K562 (cell line): ENCODE measurements around the gene ERMARD. TPM values are rescaled to one million over a fixed set of nuclear protein-coding genes. Genes with fewer than 3 reads are reported as not detected.

ENCODE experiments used
- ATAC-seq: fragments of 200-7000 bp; cut with Tn5 transposase; 3 replicates; pipeline ENCODE4 v1.9.1; 2020; ENCODE audit warnings: moderate library complexity
- BruUV-seq: library from RNA; stranded (reverse); fragments of 400-500 nt; replicated peaks from 2 replicates; lab custom pipeline; 2021; lab: Mats Ljungman, UMichigan
- CTCF ChIA-PET: fragments of 300-600 bp; formaldehyde crosslinking; extraction: SDS; loops from one replicate; lab custom pipeline; 2021; ENCODE audit warnings: low intra/inter-chr PET ratio; lab: Yijun Ruan, JAX
- POLR2A ChIA-PET: fragments of 300-600, 350-650 bp; sonication (Branson Sonifier 250); formaldehyde crosslinking; extraction: SDS; loops from one replicate; lab custom pipeline; 2021; ENCODE audit warnings: antibody characterized with exemption, inconsistent platforms; lab: Yijun Ruan, JAX
- DNase-seq, 4 experiments: peaks; one replicate each; pipeline versions ENCODE4 v3.0.0 to v3.0.0-alpha.2; 2011 to 2018; ENCODE audit warnings: low spot score in 3 of 4, mixed read lengths in 3 of 4; ENCODE audit errors: extremely low read depth in 1 of 4
- FAIRE-seq: peaks from 2 replicates; lab custom pipeline; 2011; peaks lifted over from hg19 to GRCh38; lab: Jason Lieb, UNC
- H2AFZ ChIP-seq: 2 replicates; pipeline ENCODE4 v1.6.0; 2011; ENCODE audit warnings: low read depth, low read length, control low read depth, inconsistent platforms
- H3K27ac ChIP-seq: fragments of 200-600 bp; 3 replicates; pipeline ENCODE4 v1.8.0; 2011; ENCODE audit warnings: low read depth, mild to moderate bottlenecking, control low read depth, inconsistent platforms, low read length, moderate library complexity, mixed read lengths; ENCODE audit errors: extremely low read depth
- H3K27me3 ChIP-seq, 2 experiments: fragments of 300-600 bp in 1 of 2; 2 replicates in 1 of 2; 3 replicates in 1 of 2; pipeline versions ENCODE4 v1.6.0 to v1.8.0; 2011; ENCODE audit warnings: inconsistent platforms in 2 of 2, low read length in 2 of 2, mild to moderate bottlenecking in 1 of 2, mixed read lengths in 1 of 2, moderate library complexity in 1 of 2; ENCODE audit not compliant: control insufficient read depth in 2 of 2, insufficient read depth in 2 of 2
- H3K36me3 ChIP-seq: fragments of 300-600 bp; 3 replicates; pipeline ENCODE4 v1.8.0; 2011; ENCODE audit warnings: mild to moderate bottlenecking, low read length, inconsistent platforms; ENCODE audit not compliant: control insufficient read depth, insufficient read depth
- H3K4me1 ChIP-seq, 2 experiments: fragments of 200-600 bp in 1 of 2; replicated peaks in 1 of 2; 2 replicates in 1 of 2; 3 replicates in 1 of 2; pipeline versions ENCODE4 v1.5.1 to v1.8.0; 2011; ENCODE audit warnings: inconsistent platforms in 2 of 2, low read length in 2 of 2, mild to moderate bottlenecking in 1 of 2, mixed read lengths in 1 of 2, moderate library complexity in 1 of 2; ENCODE audit not compliant: control insufficient read depth in 2 of 2, insufficient read depth in 2 of 2
- H3K4me2 ChIP-seq: 2 replicates; pipeline ENCODE4 v1.6.1; 2011; ENCODE audit warnings: low read length, control low read depth, inconsistent platforms, mixed read lengths; ENCODE audit not compliant: insufficient read depth
- H3K4me3 ChIP-seq: fragments of 200-600 bp; sonication (generic), shearing (Covaris generic); 2 replicates; pipeline ENCODE4 v1.5.1; 2016; ENCODE audit warnings: control low read depth, inconsistent platforms
- H3K79me2 ChIP-seq: fragments of 200-600 bp; 3 replicates; pipeline ENCODE4 v1.8.0; 2011; ENCODE audit warnings: low read length, inconsistent platforms; ENCODE audit not compliant: control insufficient read depth, insufficient read depth
- H3K9ac ChIP-seq, 2 experiments: 2 replicates each; pipeline versions ENCODE4 v1.6.0 to v1.6.1; 2011; ENCODE audit warnings: low read depth in 2 of 2, low read length in 2 of 2, control low read depth in 1 of 2, inconsistent platforms in 1 of 2, mild to moderate bottlenecking in 1 of 2, mixed read lengths in 1 of 2; ENCODE audit not compliant: insufficient read depth in 1 of 2
- H3K9me1 ChIP-seq: one replicate; pipeline ENCODE4 v1.6.0; 2011; ENCODE audit warnings: inconsistent platforms, mild to moderate bottlenecking, low read length, moderate library complexity; ENCODE audit not compliant: control insufficient read depth, insufficient read depth
- H3K9me3 ChIP-seq: replicated peaks from 2 replicates; pipeline ENCODE4 v1.5.1; 2011; ENCODE audit warnings: low read depth, low read length, inconsistent platforms; ENCODE audit not compliant: control insufficient read depth, insufficient read depth
- H4K20me1 ChIP-seq: replicated peaks from 2 replicates; pipeline ENCODE4 v1.6.1; 2011; ENCODE audit warnings: low read length, inconsistent platforms, mixed read lengths; ENCODE audit not compliant: control insufficient read depth, insufficient read depth
- CBFB ChIP-seq: sonication (generic); formaldehyde crosslinking; IDR thresholded peaks from 2 replicates; pipeline ENCODE4 v1.4.0; 2020; ENCODE audit warnings: mild to moderate bottlenecking, missing genetic modification reagents
- NFE2L1 ChIP-seq: fragments of 450-650 bp; IDR thresholded peaks from 2 replicates; pipeline ENCODE4 v1.6.1; 2016; ENCODE audit warnings: missing genetic modification characterization, low read depth, mild to moderate bottlenecking, missing compliant biosample characterization, moderate library complexity, borderline replicate concordance
- NRF1 ChIP-seq, 2 experiments: fragments of 450-650 bp; IDR thresholded peaks in 1 of 2; conservative IDR thresholded peaks in 1 of 2; 2 replicates each; pipeline ENCODE4 v1.6.1; 2014; ENCODE audit warnings: mild to moderate bottlenecking in 2 of 2
- SMAD2 ChIP-seq: fragments of 150-350 bp; IDR thresholded peaks from 2 replicates; pipeline ENCODE4 v1.6.1; 2014; ENCODE audit warnings: low read depth, mild to moderate bottlenecking, low read length
- SP2 ChIP-seq: IDR thresholded peaks from 2 replicates; pipeline ENCODE4 v1.6.1; 2011; ENCODE audit warnings: mild to moderate bottlenecking, low read depth, low read length, moderate library complexity; ENCODE audit not compliant: poor library complexity, severe bottlenecking; ENCODE audit errors: extremely low read depth
- STAT5B ChIP-seq: fragments of 250-450 bp; sonication (Bioruptor Pico); IDR thresholded peaks from 2 replicates; pipeline ENCODE4 v1.8.0; 2021; ENCODE audit warnings: mild to moderate bottlenecking, inconsistent platforms
- U2AF1 ChIP-seq: fragments of 200-400 bp; formaldehyde crosslinking; optimal IDR thresholded peaks from 2 replicates; pipeline ENCODE3; 2017; ENCODE audit warnings: mild to moderate bottlenecking, low read depth, low read length, moderate library complexity
- WGBS: fragments of 100-300 bp; shearing (Covaris generic); methylation state at CpG from one replicate; pipeline ENCODE4 v1.1.6; 2016; ENCODE audit warnings: low coverage, mixed read lengths; ENCODE audit not compliant: insufficient coverage; ENCODE audit errors: missing lambda C conversion rate; 5-methylcytosine and 5-hydroxymethylcytosine counted together
- in situ Hi-C: fragments of 300-500 bp; cut with MboI; formaldehyde crosslinking; loops from 4 replicates; pipeline ENCODE4 v1.15.0; 2018; ENCODE audit warnings: inconsistent platforms, mixed read lengths
- intact Hi-C: fragments of 100-400 bp; cut with micrococcal nuclease; formaldehyde crosslinking; loops from 2 replicates; pipeline ENCODE4 v1.14.2; 2022
- polyA plus RNA-seq, 8 experiments: library from polyadenylated mRNA; depleted of rRNA in 4 of 8; stranded (reverse) in 5 of 8; unstranded in 3 of 8; fragments of >200 nt; fragmentation: Nextera tagmentation in 2 of 8; fragmentation: Illumina TruSeq in 1 of 8; extraction: Ambion mirVana in 2 of 8; extraction: Trizol in 1 of 8; gene quantifications; 2 replicates each; pipeline versions ENCODE4 v1.2.1 to v1.2.3, GENCODE V29; 2011 to 2014; ENCODE audit warnings: inconsistent platforms in 1 of 8, missing spikeins in 1 of 8
- total RNA-seq, 7 experiments: library from RNA; depleted of rRNA in 6 of 7; stranded (reverse); fragments of >200 nt in 6 of 7; fragmentation: Illumina TruSeq in 2 of 7; extraction: Trizol in 2 of 7; gene quantifications; 2 replicates each; pipeline versions ENCODE4 v1.2.1 to v1.2.3, GENCODE V29; 2011 to 2021; ENCODE audit warnings: low replicate concordance in 1 of 7
- TF ChIP-seq, protein P1 (sequence below): sonication (generic); formaldehyde crosslinking; IDR thresholded peaks from 2 replicates; pipeline ENCODE4 v1.4.0; 2020; ENCODE audit warnings: mild to moderate bottlenecking, missing genetic modification reagents
- TF ChIP-seq, protein P2 (sequence below): sonication (generic); formaldehyde crosslinking; IDR thresholded peaks from 2 replicates; pipeline ENCODE4 v1.8.0; 2022; ENCODE audit warnings: mild to moderate bottlenecking, missing genetic modification reagents

Gene ERMARD
- total and polyA plus RNA-seq, 9 of the 15 experiments (the other 6 are each of a cell fraction or from before 2014, with no cell fraction given), result 14.5 to 68.6 (median 27.7) TPM

DNA sequence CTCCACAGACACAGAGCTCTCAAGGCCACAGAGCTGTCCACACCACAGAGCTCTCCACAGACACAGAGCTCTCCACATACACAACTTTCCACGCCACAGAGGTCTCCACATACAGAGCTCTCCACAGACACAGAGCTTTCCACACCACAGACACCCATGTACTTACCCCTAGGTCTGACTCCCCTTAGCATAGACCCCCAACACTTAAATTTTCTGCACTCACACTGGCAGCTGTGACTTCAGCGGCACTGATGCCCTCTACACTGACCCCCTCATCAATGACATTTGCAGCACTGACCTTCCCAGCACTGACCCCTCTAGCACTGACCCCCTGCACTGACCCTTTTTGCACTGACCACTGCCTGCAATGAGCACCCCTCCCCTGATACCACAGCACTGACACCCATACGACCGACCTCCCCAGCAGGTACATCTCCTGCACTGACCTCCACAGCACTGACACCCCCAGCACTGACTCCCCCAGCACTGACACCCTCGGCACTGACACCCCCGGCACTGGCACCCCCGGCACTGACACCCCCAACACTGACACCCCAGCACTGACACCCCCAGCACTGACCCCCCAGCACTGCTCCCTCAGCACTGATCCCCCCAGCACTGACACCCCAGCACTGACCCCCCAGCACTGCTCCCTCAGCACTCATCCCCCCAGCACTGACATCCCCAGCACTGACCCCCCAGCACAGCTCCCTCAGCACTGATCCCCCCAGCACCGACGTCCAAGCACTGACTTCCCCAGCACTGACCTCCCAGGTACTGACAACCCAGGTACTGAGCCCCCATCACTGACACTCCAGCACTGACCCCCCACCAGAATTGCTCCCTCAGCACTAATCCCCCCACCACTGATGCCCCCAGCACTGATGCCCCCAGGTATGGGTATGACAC, 56.5 kb downstream of the ERMARD start (continued):
- TF ChIP-seq SP2 (no peak), SMAD2 (no peak), NFE2L1 (tag) (no peak), U2AF1 (no peak)
- TF ChIP-seq, protein P1, sequence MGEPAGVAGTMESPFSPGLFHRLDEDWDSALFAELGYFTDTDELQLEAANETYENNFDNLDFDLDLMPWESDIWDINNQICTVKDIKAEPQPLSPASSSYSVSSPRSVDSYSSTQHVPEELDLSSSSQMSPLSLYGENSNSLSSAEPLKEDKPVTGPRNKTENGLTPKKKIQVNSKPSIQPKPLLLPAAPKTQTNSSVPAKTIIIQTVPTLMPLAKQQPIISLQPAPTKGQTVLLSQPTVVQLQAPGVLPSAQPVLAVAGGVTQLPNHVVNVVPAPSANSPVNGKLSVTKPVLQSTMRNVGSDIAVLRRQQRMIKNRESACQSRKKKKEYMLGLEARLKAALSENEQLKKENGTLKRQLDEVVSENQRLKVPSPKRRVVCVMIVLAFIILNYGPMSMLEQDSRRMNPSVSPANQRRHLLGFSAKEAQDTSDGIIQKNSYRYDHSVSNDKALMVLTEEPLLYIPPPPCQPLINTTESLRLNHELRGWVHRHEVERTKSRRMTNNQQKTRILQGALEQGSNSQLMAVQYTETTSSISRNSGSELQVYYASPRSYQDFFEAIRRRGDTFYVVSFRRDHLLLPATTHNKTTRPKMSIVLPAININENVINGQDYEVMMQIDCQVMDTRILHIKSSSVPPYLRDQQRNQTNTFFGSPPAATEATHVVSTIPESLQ (CRISPR knock-in tag), result no peak

DNA sequence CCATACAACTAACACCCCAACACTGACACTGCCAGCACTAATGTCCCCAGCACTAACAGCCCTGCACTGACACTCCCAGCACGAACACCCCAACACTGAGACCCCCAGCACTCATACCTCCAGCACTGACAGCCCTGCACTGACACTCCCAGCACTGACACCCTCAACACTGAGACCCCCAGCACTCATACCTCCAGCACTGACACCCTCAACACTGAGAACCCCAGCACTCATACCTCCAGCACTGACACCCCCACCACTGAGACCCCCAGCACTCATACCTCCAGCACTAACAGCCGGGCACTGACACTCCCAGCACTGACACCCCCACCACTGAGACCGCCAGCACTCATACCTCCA, 57.2 kb downstream of the ERMARD start:
- no peak for DNase-seq
- Histone ChIP-seq H3K4me2 (no peak overlapping the region), H3K9me1 (no peaks in the 10 kb centered on the region), H3K9me3 (no peaks in the 10 kb centered on the region), H3K4me3 (no peak overlapping the region), H3K79me2 (no peaks in the 10 kb centered on the region), H3K36me3 (no peaks in the 10 kb centered on the region), H3K9ac (no peak overlapping the region), H3K4me1 (peaks cover 0 to 3% of the 10 kb centered on the region in 2 experiments; a peak in 2 of 5 replicates), H3K27me3 (peaks cover 23 to 37% of the 10 kb centered on the region in 2 experiments), H4K20me1 (peaks cover 5% of the 10 kb centered on the region), H2AFZ (no peak overlapping the region), H3K27ac (no peak overlapping the region)
- intact Hi-C loops (no loop called here), in situ Hi-C loops (no loop called here)
- CTCF ChIA-PET, result no interaction called here
- POLR2A ChIA-PET, result no interaction called here
- BruUV-seq, result no TSS peak
- FAIRE-seq, result no peak
- ATAC-seq, result no peak
- TF ChIP-seq, protein P2, sequence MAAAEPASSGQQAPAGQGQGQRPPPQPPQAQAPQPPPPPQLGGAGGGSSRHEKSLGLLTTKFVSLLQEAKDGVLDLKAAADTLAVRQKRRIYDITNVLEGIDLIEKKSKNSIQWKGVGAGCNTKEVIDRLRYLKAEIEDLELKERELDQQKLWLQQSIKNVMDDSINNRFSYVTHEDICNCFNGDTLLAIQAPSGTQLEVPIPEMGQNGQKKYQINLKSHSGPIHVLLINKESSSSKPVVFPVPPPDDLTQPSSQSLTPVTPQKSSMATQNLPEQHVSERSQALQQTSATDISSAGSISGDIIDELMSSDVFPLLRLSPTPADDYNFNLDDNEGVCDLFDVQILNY (CRISPR knock-in tag), result no peak
- no peak for TF ChIP-seq CBFB (CRISPR knock-in tag)
- TF ChIP-seq NRF1 (conservative IDR thresholded peaks at IDR 0.05 in 1 of 2, IDR thresholded peaks at IDR 0.05 in 1 of 2), result no peak
- no peak for TF ChIP-seq STAT5B (CRISPR knock-in tag)
- WGBS, result 0% methylated on average over 3 of the region's 3 CpGs
